GM21367 (cell line): Measurements from ENCODE around the gene ATXN1.

ENCODE experiments used
- ATAC-seq: cut with Tn5 transposase; IDR thresholded peaks from one replicate; pipeline ENCODE4 v1.9.1; 2021; ENCODE audit not compliant: unreplicated experiment

Gene ATXN1

DNA sequence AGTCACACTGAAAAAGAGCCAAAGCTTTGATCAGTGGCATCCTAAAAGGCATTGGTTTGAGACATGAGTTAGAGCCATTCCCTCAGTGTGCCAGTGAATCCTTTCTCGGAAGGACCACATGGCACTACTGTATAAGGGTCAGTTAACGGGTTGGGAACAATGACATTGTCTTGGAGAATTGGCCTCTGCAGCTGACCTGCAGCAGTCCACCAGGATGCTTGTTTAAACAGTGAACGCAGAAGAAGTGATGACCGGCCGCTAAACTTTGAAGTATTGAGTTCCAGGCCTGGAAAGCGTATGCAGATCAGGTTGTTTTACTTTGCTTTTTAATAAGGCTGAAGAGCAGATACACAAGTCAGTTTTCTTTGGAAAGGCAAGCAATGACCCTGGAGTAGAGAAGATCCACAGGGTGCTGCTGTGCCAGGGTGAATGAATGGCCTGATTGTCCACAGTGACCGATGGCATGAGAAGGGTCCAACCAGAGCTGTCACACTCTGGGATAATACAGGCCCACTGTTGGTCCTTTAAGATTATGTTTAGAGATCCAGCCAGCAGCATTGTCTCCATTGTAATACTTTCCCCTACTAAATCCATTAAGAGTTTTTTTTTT, 465.1 kb downstream of the ATXN1 start:
- no peak for ATAC-seq

DNA sequence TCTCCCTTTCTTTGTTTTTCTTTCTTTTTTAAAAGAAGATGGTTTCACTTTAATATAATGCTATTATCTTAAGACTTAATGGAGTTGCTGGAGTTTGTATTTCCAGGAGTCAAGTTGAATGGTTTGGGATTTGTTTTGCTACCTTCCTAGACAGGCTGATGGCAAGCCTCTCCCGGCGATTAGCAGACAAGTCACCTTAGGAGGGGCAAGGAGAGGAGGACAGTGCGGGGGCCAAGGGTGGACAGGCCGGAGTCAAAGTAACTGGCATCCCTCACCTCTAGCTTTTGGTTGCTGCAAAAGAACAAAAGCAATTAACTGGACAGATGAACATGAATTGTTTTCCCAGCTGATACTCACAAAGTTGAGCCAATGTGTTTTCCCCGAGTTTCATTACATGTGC, 465.8 kb downstream of the ATXN1 start:
- ATAC-seq = no peak

DNA sequence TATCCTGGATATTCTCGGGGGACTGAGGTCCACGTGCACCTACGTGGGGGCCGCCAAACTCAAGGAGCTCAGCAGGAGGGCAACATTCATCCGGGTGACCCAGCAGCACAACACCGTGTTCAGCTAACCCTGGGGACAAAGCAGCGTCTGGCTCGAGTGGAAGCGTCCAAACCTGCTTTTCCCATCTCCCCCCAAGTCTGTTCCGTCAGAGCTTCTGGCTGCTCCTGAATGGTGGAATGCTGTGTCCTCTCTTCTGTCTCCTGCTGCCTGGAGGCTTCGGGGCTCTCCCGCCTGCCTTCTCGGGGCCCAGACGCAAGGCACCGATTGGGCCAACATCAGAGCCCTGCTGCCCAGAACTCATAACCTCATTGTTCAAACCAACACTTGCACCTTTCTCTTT, 466.2 kb downstream of the ATXN1 start:
- ATAC-seq = no peak

GRCh38 chr6:16294371-16294770, 466.9 kb downstream of the ATXN1 start:
- ATAC-seq = no peak

GRCh38 chr6:16292942-16293341, 468.3 kb downstream of the ATXN1 start:
- no peak for ATAC-seq

- no peak for ATAC-seq
Observed at GRCh38 chr6:16292432-16292831, 468.8 kb downstream of the ATXN1 start.

DNA sequence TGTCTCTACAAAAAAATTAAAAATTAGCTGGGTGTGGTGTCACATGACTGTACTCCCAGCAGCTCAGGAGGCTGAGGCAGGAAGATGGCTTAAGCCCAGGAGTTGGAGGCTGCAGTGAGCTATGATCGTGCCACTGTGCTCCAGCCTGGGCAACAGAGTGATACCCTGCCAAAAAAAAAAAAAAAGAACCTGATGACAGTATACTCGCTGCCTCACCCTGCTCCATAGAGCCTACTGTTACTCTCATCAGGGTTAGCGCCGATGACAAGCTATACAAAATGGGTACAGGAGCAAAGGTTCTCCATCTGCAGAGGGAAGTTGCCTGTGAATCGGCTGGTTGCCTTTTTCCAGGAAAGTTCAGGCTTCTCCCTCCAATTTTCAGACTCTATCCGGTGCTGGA, 469.5 kb downstream of the ATXN1 start:
- ATAC-seq = no peak

DNA sequence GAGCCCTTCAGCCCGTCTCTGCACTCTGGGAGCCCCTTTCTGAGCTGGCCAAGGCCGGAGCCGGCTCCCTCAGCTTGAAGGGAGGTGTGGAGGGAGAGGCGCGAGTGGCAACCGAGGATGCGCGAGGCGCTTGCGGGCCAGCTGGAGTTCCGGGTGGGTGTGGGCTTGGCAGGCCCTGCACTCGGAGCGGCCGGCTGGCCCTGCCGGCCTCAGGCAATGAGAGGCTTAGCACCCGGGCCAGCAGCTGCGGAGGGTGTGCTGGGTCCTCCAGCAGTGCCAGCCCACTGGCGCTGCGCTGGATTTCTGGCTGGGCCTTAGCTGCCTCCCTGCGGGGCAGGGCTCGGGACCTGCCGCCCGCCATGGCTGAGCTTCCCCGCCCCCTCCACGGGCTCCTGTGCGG, 473.1 kb downstream of the ATXN1 start:
- ATAC-seq = no peak

DNA sequence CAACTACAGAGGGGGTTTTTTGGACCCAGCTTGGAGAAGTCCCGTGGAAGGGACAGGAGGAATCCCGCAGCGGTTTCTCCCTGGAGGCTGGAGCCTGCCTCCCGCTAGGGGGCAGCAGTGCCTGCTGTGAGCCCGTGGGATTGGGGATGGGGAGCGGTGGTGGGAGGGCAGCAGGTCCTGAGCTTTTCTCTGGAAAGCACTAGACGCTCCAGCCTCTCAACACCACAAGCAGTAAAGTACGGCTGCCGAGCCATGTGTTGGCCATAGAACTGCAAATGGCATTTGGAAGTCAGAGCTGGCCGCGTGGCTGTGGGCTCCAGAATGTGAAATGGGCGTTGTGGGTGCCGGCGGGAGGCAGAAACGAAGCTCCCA, 475.1 kb downstream of the ATXN1 start:
- no peak for ATAC-seq

DNA sequence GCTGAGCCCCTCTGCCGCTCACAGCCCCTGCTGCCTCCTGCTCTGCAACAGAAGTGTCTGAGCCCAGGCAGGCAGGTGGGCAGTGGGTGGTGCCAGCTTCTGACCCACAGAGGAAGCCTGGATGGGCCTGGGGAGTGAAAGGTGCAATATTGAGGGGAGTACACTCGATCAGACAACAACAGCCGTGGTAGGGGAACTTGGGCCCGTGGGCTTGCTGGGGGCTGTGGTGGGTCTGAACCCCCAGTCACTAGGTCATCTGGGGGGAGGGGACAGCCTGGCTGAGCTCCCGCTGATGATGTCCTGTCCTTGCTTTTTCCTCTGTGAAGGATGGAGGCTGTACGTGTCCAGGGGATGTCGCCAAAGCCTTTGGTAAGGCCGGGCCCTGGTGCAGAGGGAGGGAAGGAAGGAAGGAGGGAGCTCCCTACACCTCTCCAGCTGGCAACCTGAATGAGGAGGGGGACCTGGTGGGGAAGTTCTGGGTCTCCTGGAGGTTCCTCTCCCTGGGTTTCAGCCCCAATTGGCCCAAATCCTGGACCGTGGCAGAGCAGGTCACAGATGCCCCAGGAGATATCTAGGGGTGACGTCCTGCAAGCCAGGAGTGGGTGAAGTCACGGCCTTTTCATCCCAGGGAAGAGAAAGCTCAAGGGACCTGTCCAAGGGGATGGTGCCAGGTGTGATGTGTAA, 475.7 kb downstream of the ATXN1 start:
- ATAC-seq = no peak

GRCh38 chr6:16284472-16284871, 476.8 kb downstream of the ATXN1 start:
- ATAC-seq = no peak

- no peak for ATAC-seq
Observed at GRCh38 chr6:16282370-16282769, 478.9 kb downstream of the ATXN1 start.

- no peak for ATAC-seq
Observed at GRCh38 chr6:16279243-16279642, 482.0 kb downstream of the ATXN1 start.

DNA sequence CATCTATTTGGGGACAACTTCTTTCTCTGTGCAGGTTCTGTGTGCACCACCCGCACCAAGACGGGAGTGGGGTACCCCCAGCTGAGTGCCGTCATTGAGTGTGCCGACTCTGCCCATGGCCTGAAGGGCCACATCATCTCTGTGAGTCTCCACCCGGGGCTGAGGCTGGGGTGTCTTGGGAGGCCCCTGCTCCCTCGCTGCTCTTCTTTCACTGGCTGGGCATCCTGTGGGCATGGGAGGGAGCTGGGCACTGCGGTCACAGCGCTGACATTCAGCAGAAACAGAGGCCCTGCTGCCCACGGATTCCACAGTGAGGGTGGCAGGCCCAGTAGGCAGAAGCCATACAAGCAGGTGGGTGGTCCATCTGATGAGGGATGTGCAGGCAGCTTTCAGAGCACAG, 482.5 kb downstream of the ATXN1 start:
- no peak for ATAC-seq

DNA sequence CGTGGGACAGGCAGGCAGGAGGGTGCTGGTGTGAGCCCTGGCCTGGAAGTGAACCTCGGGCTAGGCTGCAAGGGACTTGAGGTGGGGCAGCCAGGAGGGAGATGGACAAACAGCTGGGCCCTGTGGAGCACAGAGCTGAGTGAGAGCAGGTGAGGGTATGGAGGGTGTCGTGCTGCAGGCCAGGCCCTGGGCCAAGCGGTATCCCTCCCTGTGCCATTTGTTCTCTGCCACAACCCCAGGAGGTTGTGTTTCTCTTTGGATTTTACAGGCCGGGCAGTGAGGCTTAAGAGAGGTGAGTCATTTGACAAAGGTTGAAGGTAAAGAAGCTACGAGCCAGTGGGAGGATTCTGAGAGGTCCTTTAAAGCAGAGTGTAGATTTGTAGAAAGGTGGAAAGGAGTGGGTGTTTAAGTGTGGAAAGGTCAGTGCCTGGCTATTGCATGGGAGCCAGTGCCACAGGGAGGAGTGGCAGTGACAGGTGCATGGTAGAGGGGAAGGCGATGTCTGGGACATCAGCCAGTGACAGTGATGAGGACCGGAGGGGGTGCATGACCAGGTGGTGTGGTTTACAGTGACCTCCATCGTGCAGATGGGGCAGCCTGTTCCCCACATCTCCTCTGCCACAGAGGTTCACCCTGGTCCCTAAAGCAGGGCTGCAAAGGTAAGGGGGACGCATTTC, 483.1 kb downstream of the ATXN1 start:
- no peak for ATAC-seq

GRCh38 chr6:16277101-16277981, 483.9 kb downstream of the ATXN1 start:
- ATAC-seq = peak; percentile 47

DNA sequence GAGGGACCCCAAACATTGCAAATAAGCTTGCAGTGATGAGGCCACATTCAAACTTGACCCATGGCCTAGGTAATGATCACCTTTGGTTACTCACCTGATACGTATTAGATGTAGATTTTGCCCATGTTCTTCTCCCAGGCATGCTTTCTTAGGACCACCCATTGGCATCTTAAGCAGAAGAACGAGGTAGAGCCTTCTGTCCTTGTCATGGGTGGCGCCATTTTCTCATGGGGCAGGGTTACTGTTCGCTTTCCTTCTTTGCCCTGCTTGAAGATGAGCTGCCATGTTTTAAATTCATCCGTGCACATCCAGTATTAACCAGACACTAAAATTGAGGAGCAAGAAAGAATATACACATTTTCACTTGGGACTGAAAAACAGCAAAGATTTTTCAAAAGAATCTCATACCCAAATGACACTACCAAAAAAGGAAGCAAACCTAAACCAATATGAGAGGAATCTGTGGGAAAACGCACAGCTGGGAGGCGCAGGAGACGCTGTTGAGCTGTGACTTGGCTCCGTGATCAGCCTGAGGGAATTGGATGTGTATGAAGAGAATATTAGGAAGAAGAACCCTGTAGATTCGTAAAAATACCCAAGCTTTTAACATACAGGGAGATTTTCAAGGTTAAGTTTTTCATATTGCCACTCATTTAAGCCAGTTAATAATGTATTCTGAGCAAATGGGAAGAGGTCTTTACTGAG, 486.2 kb downstream of the ATXN1 start:
- no peak for ATAC-seq

GRCh38 chr6:16274483-16274882, 486.8 kb downstream of the ATXN1 start:
- ATAC-seq = no peak

GRCh38 chr6:16273256-16273655, 488.0 kb downstream of the ATXN1 start:
- ATAC-seq = no peak

- no peak for ATAC-seq
Observed at GRCh38 chr6:16272201-16272600, 489.1 kb downstream of the ATXN1 start.

DNA sequence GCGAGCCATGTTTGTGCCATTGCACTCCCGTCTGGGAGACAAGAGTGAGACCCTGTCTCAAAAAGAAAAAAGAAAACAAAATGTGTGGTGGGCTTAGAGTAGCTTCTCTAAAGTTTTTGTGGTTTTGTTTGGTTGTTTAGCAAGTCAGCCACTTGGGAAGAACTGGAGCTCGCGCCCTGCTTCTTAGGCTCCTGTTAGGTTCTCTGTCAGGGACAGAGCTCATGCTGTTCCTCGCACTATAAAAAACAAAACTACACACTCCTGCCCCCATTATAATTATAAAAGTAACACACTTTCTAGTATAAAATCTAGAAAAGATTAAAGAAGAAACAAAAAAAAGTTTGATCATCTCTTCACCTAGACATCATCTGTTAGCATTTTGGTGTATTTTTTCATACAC, 489.8 kb downstream of the ATXN1 start:
- no peak for ATAC-seq
